Stimulated activated naive CD8-positive, alpha-beta T cell treated with anti-CD3 and anti-CD28 coated beads, Interleukin-15, Interleukin-2, amounts not matched to agents 100 U/mL and 50 U/mL, for 24 hours (primary cell): Measurements from ENCODE around the gene CPNE6.
"Not testable (repeated sequence)": the region's sequence is repeated elsewhere in the genome, so short reads cannot be mapped to it uniquely, and the experiment has no call there.

Source experiments
- ATAC-seq: fragments of 150-1000 bp; cut with Tn5 transposase; one replicate; pipeline ENCODE4 v1.10.0; 2021
- DNase-seq: peaks from one replicate; pipeline ENCODE4 v3.0.0; 2021

CPNE6 gene

DNA sequence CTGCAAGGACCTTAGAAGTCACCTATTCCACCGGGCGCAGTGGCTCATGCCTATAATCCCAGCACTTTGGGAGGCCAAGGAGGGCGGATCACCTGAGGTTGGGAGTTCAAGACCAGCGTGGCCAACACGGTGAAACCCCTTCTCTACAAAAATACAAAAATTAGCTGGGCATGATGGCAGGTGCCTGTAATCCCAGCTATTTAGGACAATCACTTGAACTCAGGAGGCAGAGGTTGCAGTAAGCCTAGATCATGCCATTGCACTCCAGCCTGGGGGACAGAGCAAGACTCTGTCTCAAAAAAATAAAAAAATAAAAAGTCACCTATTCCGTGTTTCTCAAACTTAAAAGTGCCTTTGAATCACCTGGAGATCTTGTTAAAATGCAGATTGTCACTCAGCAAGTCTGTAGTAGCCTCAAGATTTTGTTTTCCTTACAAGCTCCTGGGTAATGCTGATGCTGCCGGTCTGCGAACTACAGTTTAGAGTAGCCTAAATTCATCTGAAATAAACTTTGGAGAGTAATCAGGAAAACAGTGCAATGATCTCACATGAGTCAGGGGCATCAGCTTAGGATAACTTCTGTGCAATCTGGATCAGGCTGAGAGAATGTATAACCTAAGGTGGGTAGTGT, 34.4 kb downstream of the CPNE6 start:
- not testable (repeated sequence) for ATAC-seq, DNase-seq

GRCh38 chr14:24106672-24107271, 35.4 kb downstream of the CPNE6 start:
- ATAC-seq, result no peak
- DNase-seq, result no peak

DNA sequence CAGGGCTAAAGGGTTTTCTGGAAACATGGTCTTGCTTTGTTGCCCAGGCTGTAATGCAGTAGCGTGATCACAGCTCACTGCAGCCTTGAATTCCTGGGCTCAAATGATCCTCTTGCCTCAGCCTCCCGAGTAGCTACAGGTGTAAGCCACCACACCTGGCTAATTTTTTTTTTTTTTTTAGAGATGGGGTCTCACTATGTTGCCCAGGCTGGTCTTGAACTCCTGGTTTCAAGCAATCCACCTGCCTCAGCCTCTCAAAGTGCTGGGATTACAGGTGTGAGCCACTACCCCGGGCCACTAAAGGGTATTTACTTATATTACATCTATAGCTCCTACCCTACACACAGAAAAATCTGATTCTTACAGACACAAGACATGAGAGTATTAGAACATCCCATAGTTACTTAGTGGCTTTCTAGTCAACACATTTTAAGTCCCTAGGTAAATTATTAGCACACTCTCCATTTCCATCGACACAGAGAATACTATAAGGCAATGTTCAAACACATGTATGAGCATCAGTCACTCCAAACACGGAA, 37.0 kb downstream of the CPNE6 start:
- peak; percentile 16 for ATAC-seq

GRCh38 chr14:24110060-24110459, 38.7 kb downstream of the CPNE6 start:
- DNase-seq (no peak), ATAC-seq (no peak)

More for the DNA sequence above, 37.0 kb downstream of the CPNE6 start:
- DNase-seq, result no peak

DNA sequence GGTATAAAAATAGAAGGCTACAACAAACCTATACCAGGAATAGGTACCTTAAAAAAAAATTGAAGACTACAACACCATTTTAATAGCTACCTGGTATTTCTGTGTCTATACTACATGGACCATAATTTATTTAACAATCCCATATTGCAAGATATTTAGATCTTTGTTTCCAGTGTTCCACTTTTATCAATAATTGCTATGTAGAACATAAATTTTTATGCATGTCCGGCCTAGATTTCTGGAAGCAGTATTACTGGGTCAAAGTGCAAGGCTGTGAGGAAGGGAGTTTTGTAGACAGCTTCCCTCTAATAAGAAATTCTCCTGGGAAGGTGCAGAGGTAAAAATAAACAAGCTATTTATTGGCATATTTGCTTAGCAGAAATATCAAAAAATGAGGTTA, 39.2 kb downstream of the CPNE6 start:
- DNase-seq (no peak), ATAC-seq (no peak)

GRCh38 chr14:24113379-24113800, 42.0 kb downstream of the CPNE6 start:
- no peak for DNase-seq
- no peak for ATAC-seq

- DNase-seq, result peak; percentile 87
- ATAC-seq, result peak; percentile 49
These were observed 42.6 kb downstream of the CPNE6 start for GRCh38 chr14:24113801-24114531.

- peak; percentile 94 for ATAC-seq
- peak; percentile 99 for DNase-seq
These were observed 43.4 kb downstream of the CPNE6 start, which contains the start of the genes DCAF11 and NRL for GRCh38 chr14:24114532-24115421. DCAF11 (plus strand) TSS chr14:24114777; CDS start chr14:24115595, 818 bp downstream. NRL (minus strand) TSS chr14:24114949; CDS start chr14:24082848, 32,101 bp downstream.

DNA sequence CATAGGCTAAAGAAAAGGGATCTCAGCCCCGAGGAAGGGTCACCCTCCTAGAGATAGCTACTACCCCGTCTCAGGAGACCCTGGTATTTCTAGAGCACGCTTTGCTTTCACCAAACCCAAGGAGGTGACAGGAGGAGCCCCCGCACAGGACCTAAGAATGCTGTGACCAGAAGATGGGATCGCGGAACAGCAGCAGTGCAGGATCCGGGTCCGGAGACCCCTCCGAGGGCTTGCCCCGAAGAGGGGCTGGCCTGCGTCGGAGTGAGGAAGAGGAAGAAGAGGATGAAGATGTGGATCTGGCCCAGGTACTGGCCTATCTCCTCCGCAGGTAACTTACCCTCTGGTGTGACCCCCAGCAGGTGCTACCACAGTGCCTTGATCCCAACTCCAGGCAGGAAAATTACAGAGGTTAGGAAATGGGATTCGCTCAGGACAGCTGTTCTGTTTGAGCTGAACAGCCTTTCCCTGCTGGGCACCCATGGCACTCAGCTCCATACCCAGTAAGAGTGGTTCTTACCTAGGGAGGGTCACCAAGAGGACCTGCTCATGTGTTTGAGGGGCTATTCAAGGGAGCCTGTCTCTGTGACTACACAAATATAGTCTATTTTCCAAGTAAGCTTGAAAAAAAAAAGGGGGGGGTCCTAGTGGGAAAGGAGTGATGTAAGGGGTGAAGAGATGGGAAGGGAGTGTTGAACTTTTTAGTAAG, 44.2 kb downstream of the CPNE6 start:
- DNase-seq (no peak), ATAC-seq (no peak)

GRCh38 chr14:24116128-24116814, 44.9 kb downstream of the CPNE6 start:
- DNase-seq, result no peak

DNA sequence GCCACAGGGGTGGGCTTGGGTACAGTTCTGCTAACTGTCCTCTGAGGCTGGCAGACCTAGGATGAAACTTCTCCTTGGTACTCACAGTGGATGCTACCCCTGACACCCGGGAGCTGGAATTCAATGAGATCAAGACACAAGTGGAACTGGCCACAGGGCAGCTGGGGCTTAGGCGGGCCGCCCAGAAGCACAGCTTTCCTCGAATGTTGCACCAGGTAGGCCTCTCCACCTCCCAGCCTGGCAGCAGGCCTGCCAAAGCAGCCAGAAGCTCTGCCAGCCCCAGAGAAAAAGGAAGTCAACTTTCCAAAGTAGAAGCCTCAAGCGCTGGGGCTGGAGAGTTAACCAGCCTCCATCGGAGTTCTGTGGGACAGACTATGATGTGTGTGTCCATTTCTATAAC, 45.8 kb downstream of the CPNE6 start:
- DNase-seq (no peak), ATAC-seq (no peak)

More at GRCh38 chr14:24116128-24116814, 44.9 kb downstream of the CPNE6 start:
- no peak for ATAC-seq

- no peak for ATAC-seq
- no peak for DNase-seq
These were observed 48.3 kb downstream of the CPNE6 start for GRCh38 chr14:24119691-24120090.

- no peak for ATAC-seq
- no peak for DNase-seq
These were observed 49.8 kb downstream of the CPNE6 start for GRCh38 chr14:24121210-24121609.

DNA sequence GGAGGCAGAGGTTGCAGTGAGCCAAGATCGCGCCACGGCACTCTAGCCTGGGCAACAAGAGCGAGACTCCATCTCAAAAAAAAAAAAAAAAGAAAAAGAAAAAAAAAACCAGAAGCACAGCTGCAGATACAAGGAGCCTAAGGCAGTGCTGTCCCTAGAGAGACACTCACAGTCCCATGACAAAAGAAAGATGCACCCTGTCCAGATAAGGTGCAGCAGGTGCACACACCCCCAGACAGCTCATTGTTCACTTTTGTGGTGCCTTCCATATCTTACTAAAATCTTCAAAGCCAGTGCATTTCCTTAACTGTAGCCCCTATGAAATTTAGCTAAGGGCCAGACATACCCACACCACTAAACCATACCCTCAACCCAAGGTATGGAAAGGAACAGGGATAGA, 51.1 kb downstream of the CPNE6 start:
- no peak for ATAC-seq
- DNase-seq, result no peak

DNA sequence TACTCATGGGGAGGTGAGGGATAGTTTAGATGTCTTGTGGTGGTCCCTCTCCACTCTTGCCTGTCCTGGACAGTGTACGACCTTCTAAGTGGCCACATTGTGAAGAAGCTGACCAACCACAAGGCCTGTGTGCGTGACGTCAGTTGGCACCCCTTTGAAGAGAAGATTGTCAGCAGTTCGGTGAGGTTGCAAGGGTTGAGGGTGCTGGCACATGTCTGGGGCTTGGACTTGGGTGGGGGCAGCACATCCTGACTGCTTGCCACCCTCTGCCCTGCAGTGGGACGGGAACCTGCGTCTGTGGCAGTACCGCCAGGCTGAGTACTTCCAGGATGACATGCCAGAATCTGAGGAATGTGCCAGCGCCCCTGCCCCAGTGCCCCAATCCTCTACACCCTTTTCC, 51.5 kb downstream of the CPNE6 start:
- ATAC-seq (no peak), DNase-seq (no peak)

DNA sequence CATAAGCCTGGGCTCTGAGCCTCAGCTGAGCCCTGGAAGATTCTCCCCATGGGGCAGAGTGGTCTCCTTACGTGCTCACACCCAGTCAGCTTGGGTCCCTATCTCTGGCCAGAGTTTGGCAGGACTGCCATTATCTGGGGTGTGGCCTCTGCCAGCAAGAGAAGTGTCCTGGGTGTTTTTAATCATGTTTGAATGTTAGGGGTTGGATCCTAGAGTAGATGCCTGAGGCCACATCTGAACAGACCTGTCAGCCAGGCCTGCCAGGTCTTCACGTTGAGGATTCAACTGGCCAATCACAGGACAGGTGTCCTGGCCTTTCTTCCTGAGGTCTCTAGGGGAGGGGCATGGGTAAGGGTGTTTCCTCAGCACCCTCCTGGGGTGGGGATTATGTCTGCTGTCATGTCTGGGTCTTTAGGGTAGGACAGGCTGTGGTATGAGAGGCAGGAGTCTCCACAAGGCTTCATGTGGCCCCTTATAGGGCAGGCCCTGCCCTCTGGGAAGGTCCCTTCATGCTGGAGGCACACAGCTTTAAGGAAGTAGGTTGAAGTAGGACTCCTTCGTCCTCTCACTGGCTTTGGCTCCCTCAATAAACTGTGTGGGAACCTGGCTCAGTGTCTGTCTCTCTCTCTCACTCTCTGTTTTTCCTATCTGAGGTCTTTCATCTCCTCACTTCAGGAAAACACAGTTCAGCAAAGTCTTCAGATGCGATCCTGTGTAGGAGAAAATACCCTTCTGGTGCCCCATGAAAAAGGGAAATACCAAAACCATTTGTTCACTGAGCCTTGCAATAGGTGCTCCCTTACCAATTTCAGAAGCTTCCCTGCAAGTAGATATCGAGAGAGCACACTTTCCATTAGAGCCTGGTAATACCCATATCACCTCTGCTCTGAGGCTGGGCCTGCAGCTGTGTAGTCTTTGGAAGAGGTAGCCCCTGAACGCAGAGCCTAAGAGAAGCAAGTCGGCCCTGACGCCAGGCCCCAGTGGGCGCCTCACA, 52.4 kb downstream of the CPNE6 start:
- DNase-seq, result no peak
- ATAC-seq, result peak; percentile 68

GRCh38 chr14:24126939-24127338, 55.6 kb downstream of the CPNE6 start:
- DNase-seq, result no peak
- ATAC-seq, result no peak

GRCh38 chr14:24127673-24128072, 56.3 kb downstream of the CPNE6 start:
- no peak for ATAC-seq

More at GRCh38 chr14:24127673-24128072, 56.3 kb downstream of the CPNE6 start:
- no peak for DNase-seq
